Heart right ventricle (tissue), 16 donors: ENCODE measurements around the gene ST6GAL2. TPM values are rescaled to one million over a fixed set of nuclear protein-coding genes. Genes with fewer than 3 reads are reported as not detected.

Source experiments
- ATAC-seq, 8 donors: fragments of 200-7000 bp; cut with Tn5 transposase; one replicate each; pipeline ENCODE4 v1.9.1; 2020; ENCODE audit warnings: mild to moderate bottlenecking in 8 of 8, moderate library complexity in 8 of 8, moderate number of reproducible peaks in 1 of 8
- DNase-seq, 2 donors: peaks; one replicate each; pipeline ENCODE4 v3.0.0-alpha.2; 2020
- H3K27ac ChIP-seq, 10 donors: fragments of 200-600 bp; sonication (generic) in 2 of 10; one replicate each; pipeline versions ENCODE4 v1.5.0 to v1.8.0; 2020 to 2022; ENCODE audit warnings: mild to moderate bottlenecking in 3 of 10
- H3K27me3 ChIP-seq, 7 donors: fragments of 200-600 bp; one replicate each; pipeline ENCODE4 v1.8.0; 2021 to 2022; ENCODE audit warnings: mild to moderate bottlenecking in 2 of 7
- H3K36me3 ChIP-seq, 9 donors: fragments of 200-600 bp; sonication (generic) in 1 of 9; one replicate each; pipeline versions ENCODE4 v1.5.0 to v1.8.0; 2020 to 2022; ENCODE audit warnings: mild to moderate bottlenecking in 2 of 9
- H3K4me1 ChIP-seq, 9 donors: fragments of 200-600 bp; sonication (generic) in 1 of 9; one replicate each; pipeline versions ENCODE4 v1.5.0 to v1.8.0; 2020 to 2022; ENCODE audit warnings: mild to moderate bottlenecking in 4 of 9
- H3K4me3 ChIP-seq, 10 donors: fragments of 200-600 bp; sonication (generic) in 2 of 10; one replicate each; pipeline versions ENCODE4 v1.5.0 to v1.8.0; 2020 to 2022; ENCODE audit warnings: mild to moderate bottlenecking in 7 of 10, moderate library complexity in 2 of 10
- H3K9me3 ChIP-seq, 11 donors: fragments of 200-600 bp in 10 of 11; sonication (generic) in 2 of 11; one replicate each; pipeline versions ENCODE4 v1.5.0 to v1.8.0; 2013 to 2022; ENCODE audit warnings: mild to moderate bottlenecking in 2 of 11, control low read depth in 1 of 11, moderate library complexity in 1 of 11
- WGBS, 2 donors: extraction: QIAGEN DNeasy Blood & Tissue Kit; methylation state at CpG; one replicate each; pipeline ENCODE4 v1.1.7; 2013; ENCODE audit warnings: inconsistent platforms in 1 of 2; 5-methylcytosine and 5-hydroxymethylcytosine counted together
- intact Hi-C, 10 donors: fragments of 100-400 bp; cut with DNase I; formaldehyde crosslinking; loops; one replicate each; pipeline versions ENCODE4 v1.11.1 to v1.14.2; 2022
- polyA plus RNA-seq, 2 donors: library from polyadenylated mRNA; stranded (reverse); fragments of 200-250 nt; gene quantifications; one replicate each; pipeline ENCODE4 v1.2.3, GENCODE V29; 2013
- total RNA-seq, 10 donors: library from RNA; stranded (reverse); fragmentation: NEBNext Ultra II Directional in 3 of 10; extraction: Animal tissue kit (Norgen Biotek cat#: 25700) in 3 of 10; gene quantifications; one replicate each; pipeline versions ENCODE4 v1.2.1 to v1.2.4, GENCODE V29; 2021 to 2023
- TF ChIP-seq, protein P1 (sequence below), 9 donors: fragments of 200-600 bp; sonication (generic) in 2 of 9; IDR thresholded peaks; one replicate each; pipeline versions ENCODE4 v1.5.0 to v1.8.0; 2021 to 2022; ENCODE audit warnings: antibody characterized with exemption in 9 of 9, mild to moderate bottlenecking in 5 of 9, moderate library complexity in 1 of 9
- donor health status: Arrhythmogenic right ventricular cardiomyopathy.
- donor health status: ischemic (EF 13 %, LVEDD 7.1; RV severe dilation, severe dysfunction).
- donor health status: healthy with polysubstance abuse.
- donor health status: DM: no; HTN: yes; CAD: no.
- donor health status: DM: no; HTN: no; CAD: no.
- donor health status: ischemic (EF 25% LVEDD 6.9; RV normal size, moderate dysfunction).
- donor health status: ischemic (EF 25% LVEDD 5.7; RV mildly dilated, moderate dysfunction).
- donor health status: healthy.
- donor health status: DM: yes; HTN: yes; CAD: no.
- donor health status: Ischemic cardiomyopathy.
- donor health status: ischemic (EF 35%, LVEDD 5.7; RV mildly dilated, moderate dysfunction).
- donor health status: nonischemic (EF 11% LVEDD 7.7; RV severe dilation, severe dysfunction).
- donor health status: DM: yes; HTN: yes; CAD: no.
- donor health status: PGD.
- donor health status: ischemic (EF 29% LVEDD 5.4; RV normal size, mild dysfunction).
- donor health status: nonischemic (EF 23%, LVEDD 6.1; RV moderate dilation, normal function).

ST6GAL2 gene
- total and polyA plus RNA-seq, 12 donors, result 0.12 to 0.72 (median 0.22) TPM

DNA sequence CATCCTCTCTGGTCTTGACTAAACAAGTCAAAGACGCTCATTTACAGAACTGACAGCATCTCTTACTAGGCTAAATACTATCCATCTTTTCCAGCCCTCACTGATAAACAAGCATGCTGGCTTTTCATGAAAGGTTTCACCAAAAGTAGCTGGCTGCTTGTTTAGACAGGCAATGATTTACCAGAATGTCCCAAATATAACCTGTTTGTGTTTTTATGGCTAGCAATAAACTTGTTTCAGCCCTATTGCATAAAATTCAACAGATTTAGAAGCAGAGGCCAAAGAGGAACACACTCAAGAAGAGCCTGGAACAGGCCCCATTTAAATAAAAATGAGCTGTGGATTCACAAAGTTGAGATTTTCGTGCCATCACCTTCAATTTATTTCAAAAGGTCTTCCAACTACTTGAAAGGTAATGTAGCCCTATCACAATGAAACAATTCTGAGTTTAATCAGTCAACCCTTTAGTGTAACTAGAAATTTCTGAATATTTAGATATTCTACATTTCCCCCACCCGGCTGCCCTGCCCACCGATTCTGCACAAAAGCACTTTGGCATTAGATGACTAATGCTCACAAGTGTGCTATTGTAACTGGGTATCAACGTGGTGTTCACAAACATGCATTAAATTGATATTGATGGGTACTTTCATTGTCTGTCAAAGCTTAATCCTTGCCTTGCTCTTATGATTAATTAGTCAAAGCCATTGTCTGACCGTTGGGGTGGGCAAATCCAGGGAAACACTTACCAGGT is 54.0 kb downstream of the ST6GAL2 start:
- TF ChIP-seq, protein P1, sequence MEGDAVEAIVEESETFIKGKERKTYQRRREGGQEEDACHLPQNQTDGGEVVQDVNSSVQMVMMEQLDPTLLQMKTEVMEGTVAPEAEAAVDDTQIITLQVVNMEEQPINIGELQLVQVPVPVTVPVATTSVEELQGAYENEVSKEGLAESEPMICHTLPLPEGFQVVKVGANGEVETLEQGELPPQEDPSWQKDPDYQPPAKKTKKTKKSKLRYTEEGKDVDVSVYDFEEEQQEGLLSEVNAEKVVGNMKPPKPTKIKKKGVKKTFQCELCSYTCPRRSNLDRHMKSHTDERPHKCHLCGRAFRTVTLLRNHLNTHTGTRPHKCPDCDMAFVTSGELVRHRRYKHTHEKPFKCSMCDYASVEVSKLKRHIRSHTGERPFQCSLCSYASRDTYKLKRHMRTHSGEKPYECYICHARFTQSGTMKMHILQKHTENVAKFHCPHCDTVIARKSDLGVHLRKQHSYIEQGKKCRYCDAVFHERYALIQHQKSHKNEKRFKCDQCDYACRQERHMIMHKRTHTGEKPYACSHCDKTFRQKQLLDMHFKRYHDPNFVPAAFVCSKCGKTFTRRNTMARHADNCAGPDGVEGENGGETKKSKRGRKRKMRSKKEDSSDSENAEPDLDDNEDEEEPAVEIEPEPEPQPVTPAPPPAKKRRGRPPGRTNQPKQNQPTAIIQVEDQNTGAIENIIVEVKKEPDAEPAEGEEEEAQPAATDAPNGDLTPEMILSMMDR (IDR thresholded peaks at IDR 0.05), result no peak
- Histone ChIP-seq H3K27me3 (no peaks in the 10 kb centered on the region), H3K36me3 (no peaks in the 10 kb centered on the region), H3K27ac (no peak overlapping the region), H3K4me1 (no peaks in the 10 kb centered on the region), H3K9me3 (no peaks in the 10 kb centered on the region), H3K4me3 (no peak overlapping the region)
- no peak for DNase-seq
- WGBS, 2 donors, result 82 to 85% methylated on average over 6 of the region's 6 CpGs
- ATAC-seq, result no peak
- intact Hi-C loops, result no loop called here

DNA sequence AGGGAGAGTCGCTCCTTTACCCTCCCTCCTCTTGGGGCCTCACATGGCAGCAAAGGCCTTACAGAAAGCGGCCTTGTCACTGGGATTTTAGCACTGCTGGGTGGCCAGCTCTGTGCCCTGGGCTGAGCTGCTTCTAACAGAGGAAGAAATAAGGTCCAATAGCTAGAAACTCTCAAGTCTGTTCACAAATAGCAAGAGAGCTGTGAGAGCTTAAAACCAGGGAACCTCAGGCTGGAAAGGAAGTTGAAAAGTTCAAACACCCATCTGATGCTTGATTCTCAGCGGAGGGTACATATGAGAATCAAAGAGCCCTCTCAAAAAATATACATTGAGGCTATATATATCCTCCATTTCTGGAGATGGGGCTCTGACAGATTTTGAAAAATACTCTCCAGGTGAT is 54.7 kb downstream of the ST6GAL2 start:
- TF ChIP-seq, protein P1 (IDR thresholded peaks at IDR 0.05), result no peak
- Histone ChIP-seq H3K4me1 (no peaks in the 10 kb centered on the region), H3K27me3 (no peaks in the 10 kb centered on the region), H3K9me3 (no peaks in the 10 kb centered on the region), H3K4me3 (no peak overlapping the region), H3K27ac (no peak overlapping the region), H3K36me3 (no peaks in the 10 kb centered on the region)
- intact Hi-C loops, result no loop called here
- 79 to 88% methylated on average over 3 of the region's 3 CpGs for WGBS, 2 donors
- DNase-seq (no peak), ATAC-seq (no peak)

DNA sequence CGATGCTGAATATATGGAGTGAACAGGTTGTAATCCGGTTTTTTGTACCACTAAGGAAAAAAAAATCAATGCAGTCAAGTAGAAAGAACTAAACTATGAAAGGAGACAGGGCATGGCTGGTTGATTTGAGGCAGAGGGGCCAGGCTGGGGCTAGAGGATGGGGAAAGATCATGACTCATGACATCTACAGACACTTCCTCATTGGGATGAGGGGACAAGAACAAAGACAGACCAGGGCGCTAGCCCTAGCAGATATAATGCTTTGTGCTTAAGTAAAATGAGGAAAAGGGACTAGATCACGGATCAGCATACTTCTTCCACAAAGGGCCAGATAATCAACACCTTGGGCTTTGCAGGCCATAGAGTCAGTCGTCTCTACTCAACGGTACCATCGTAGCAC is 55.8 kb downstream of the ST6GAL2 start:
- H3K27ac ChIP-seq, result no peak overlapping the region
- intact Hi-C loops, result no loop called here
- no peaks in the 10 kb centered on the region for H3K36me3 ChIP-seq

DNA sequence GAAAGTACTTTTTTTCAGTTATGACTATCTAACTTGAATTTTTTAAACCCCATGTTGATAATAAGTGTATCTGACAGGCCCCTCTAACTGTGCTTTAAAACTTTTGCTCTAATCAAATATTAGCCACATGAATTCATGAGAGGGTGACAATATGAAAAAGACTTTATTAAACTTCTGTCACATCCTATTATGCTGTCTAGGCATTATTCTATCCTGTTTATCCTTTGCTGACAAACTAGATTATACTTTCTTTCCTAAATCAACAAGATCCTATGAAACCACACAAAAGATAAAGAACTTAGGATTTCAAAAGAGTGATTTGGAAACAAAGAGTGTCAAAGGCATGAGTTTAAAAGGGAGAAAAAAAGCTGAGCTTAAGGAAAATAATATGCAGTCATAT is 57.8 kb downstream of the ST6GAL2 start:
- Histone ChIP-seq H3K4me3 (no peak overlapping the region), H3K4me1 (no peaks in the 10 kb centered on the region), H3K9me3 (peaks cover 0 to 20% (median 0%) of the 10 kb centered on the region in 11 donors), H3K27me3 (no peaks in the 10 kb centered on the region), H3K27ac (no peak overlapping the region), H3K36me3 (no peaks in the 10 kb centered on the region)
- DNase-seq (no peak), ATAC-seq (no peak)
- intact Hi-C loops, result no loop called here
- TF ChIP-seq, protein P1 (IDR thresholded peaks at IDR 0.05), result no peak

More for the DNA sequence above, 55.8 kb downstream of the ST6GAL2 start:
- DNase-seq, result no peak
- TF ChIP-seq, protein P1 (IDR thresholded peaks at IDR 0.05), result no peak
- Histone ChIP-seq H3K4me3 (no peak overlapping the region), H3K9me3 (peaks cover 0 to 7% (median 0%) of the 10 kb centered on the region in 11 donors), H3K27me3 (no peaks in the 10 kb centered on the region), H3K4me1 (no peaks in the 10 kb centered on the region)
- 92 to 94% methylated on average over 7 of the region's 7 CpGs for WGBS, 2 donors
- no peak for ATAC-seq
